Measurements from ENCODE around the gene OR1J4.

GRCh38 chr9:122561446-122561845 lies 42.5 kb downstream of the OR1J4 start:
- no peak for TF ChIP-seq POLR2AphosphoS5 (IDR thresholded peaks at IDR 0.05; ENCODE audit: low read depth, low read length)
- no peak for TF ChIP-seq POLR2A (IDR thresholded peaks at IDR 0.05; ENCODE audit: low read depth, low read length)
